K562 (cell line): Measurements from ENCODE around the gene KRTAP19-3. TPM values are rescaled to one million over a fixed set of nuclear protein-coding genes. Genes with fewer than 3 reads are reported as not detected.

Source experiments
- ATAC-seq: fragments of 200-7000 bp; cut with Tn5 transposase; 3 replicates; pipeline ENCODE4 v1.9.1; 2020; ENCODE audit warnings: moderate library complexity
- BruUV-seq: library from RNA; stranded (reverse); fragments of 400-500 nt; replicated peaks from 2 replicates; lab custom pipeline; 2021; lab: Mats Ljungman, UMichigan
- CTCF ChIA-PET: fragments of 300-600 bp; formaldehyde crosslinking; extraction: SDS; loops from one replicate; lab custom pipeline; 2021; ENCODE audit warnings: low intra/inter-chr PET ratio; lab: Yijun Ruan, JAX
- POLR2A ChIA-PET: fragments of 300-600, 350-650 bp; sonication (Branson Sonifier 250); formaldehyde crosslinking; extraction: SDS; loops from one replicate; lab custom pipeline; 2021; ENCODE audit warnings: antibody characterized with exemption, inconsistent platforms; lab: Yijun Ruan, JAX
- DNase-seq, 4 experiments: peaks; one replicate each; pipeline versions ENCODE4 v3.0.0 to v3.0.0-alpha.2; 2011 to 2018; ENCODE audit warnings: low spot score in 3 of 4, mixed read lengths in 3 of 4; ENCODE audit errors: extremely low read depth in 1 of 4
- FAIRE-seq: peaks from 2 replicates; lab custom pipeline; 2011; peaks lifted over from hg19 to GRCh38; lab: Jason Lieb, UNC
- H2AFZ ChIP-seq: 2 replicates; pipeline ENCODE4 v1.6.0; 2011; ENCODE audit warnings: low read depth, low read length, control low read depth, inconsistent platforms
- H3K27ac ChIP-seq: fragments of 200-600 bp; 3 replicates; pipeline ENCODE4 v1.8.0; 2011; ENCODE audit warnings: low read depth, mild to moderate bottlenecking, control low read depth, inconsistent platforms, low read length, moderate library complexity, mixed read lengths; ENCODE audit errors: extremely low read depth
- H3K27me3 ChIP-seq, 2 experiments: fragments of 300-600 bp in 1 of 2; 2 replicates in 1 of 2; 3 replicates in 1 of 2; pipeline versions ENCODE4 v1.6.0 to v1.8.0; 2011; ENCODE audit warnings: inconsistent platforms in 2 of 2, low read length in 2 of 2, mild to moderate bottlenecking in 1 of 2, mixed read lengths in 1 of 2, moderate library complexity in 1 of 2; ENCODE audit not compliant: control insufficient read depth in 2 of 2, insufficient read depth in 2 of 2
- H3K36me3 ChIP-seq: fragments of 300-600 bp; 3 replicates; pipeline ENCODE4 v1.8.0; 2011; ENCODE audit warnings: mild to moderate bottlenecking, low read length, inconsistent platforms; ENCODE audit not compliant: control insufficient read depth, insufficient read depth
- H3K4me1 ChIP-seq, 2 experiments: fragments of 200-600 bp in 1 of 2; replicated peaks in 1 of 2; 2 replicates in 1 of 2; 3 replicates in 1 of 2; pipeline versions ENCODE4 v1.5.1 to v1.8.0; 2011; ENCODE audit warnings: inconsistent platforms in 2 of 2, low read length in 2 of 2, mild to moderate bottlenecking in 1 of 2, mixed read lengths in 1 of 2, moderate library complexity in 1 of 2; ENCODE audit not compliant: control insufficient read depth in 2 of 2, insufficient read depth in 2 of 2
- H3K4me2 ChIP-seq: 2 replicates; pipeline ENCODE4 v1.6.1; 2011; ENCODE audit warnings: low read length, control low read depth, inconsistent platforms, mixed read lengths; ENCODE audit not compliant: insufficient read depth
- H3K4me3 ChIP-seq: fragments of 200-600 bp; sonication (generic), shearing (Covaris generic); 2 replicates; pipeline ENCODE4 v1.5.1; 2016; ENCODE audit warnings: control low read depth, inconsistent platforms
- H3K79me2 ChIP-seq: fragments of 200-600 bp; 3 replicates; pipeline ENCODE4 v1.8.0; 2011; ENCODE audit warnings: low read length, inconsistent platforms; ENCODE audit not compliant: control insufficient read depth, insufficient read depth
- H3K9ac ChIP-seq, 2 experiments: 2 replicates each; pipeline versions ENCODE4 v1.6.0 to v1.6.1; 2011; ENCODE audit warnings: low read depth in 2 of 2, low read length in 2 of 2, control low read depth in 1 of 2, inconsistent platforms in 1 of 2, mild to moderate bottlenecking in 1 of 2, mixed read lengths in 1 of 2; ENCODE audit not compliant: insufficient read depth in 1 of 2
- H3K9me1 ChIP-seq: one replicate; pipeline ENCODE4 v1.6.0; 2011; ENCODE audit warnings: inconsistent platforms, mild to moderate bottlenecking, low read length, moderate library complexity; ENCODE audit not compliant: control insufficient read depth, insufficient read depth
- H3K9me3 ChIP-seq: replicated peaks from 2 replicates; pipeline ENCODE4 v1.5.1; 2011; ENCODE audit warnings: low read depth, low read length, inconsistent platforms; ENCODE audit not compliant: control insufficient read depth, insufficient read depth
- H4K20me1 ChIP-seq: replicated peaks from 2 replicates; pipeline ENCODE4 v1.6.1; 2011; ENCODE audit warnings: low read length, inconsistent platforms, mixed read lengths; ENCODE audit not compliant: control insufficient read depth, insufficient read depth
- POLR2G ChIP-seq: fragments of 200-400 bp; formaldehyde crosslinking; IDR thresholded peaks from 2 replicates; pipeline ENCODE4 v1.6.1; 2017; ENCODE audit warnings: low read depth, mild to moderate bottlenecking, antibody characterized with exemption, low read length, moderate library complexity
- WGBS: fragments of 100-300 bp; shearing (Covaris generic); methylation state at CpG from one replicate; pipeline ENCODE4 v1.1.6; 2016; ENCODE audit warnings: low coverage, mixed read lengths; ENCODE audit not compliant: insufficient coverage; ENCODE audit errors: missing lambda C conversion rate; 5-methylcytosine and 5-hydroxymethylcytosine counted together
- in situ Hi-C: fragments of 300-500 bp; cut with MboI; formaldehyde crosslinking; loops from 4 replicates; pipeline ENCODE4 v1.15.0; 2018; ENCODE audit warnings: inconsistent platforms, mixed read lengths
- intact Hi-C: fragments of 100-400 bp; cut with micrococcal nuclease; formaldehyde crosslinking; loops from 2 replicates; pipeline ENCODE4 v1.14.2; 2022
- polyA plus RNA-seq, 8 experiments: library from polyadenylated mRNA; depleted of rRNA in 4 of 8; stranded (reverse) in 5 of 8; unstranded in 3 of 8; fragments of >200 nt; fragmentation: Nextera tagmentation in 2 of 8; fragmentation: Illumina TruSeq in 1 of 8; extraction: Ambion mirVana in 2 of 8; extraction: Trizol in 1 of 8; gene quantifications; 2 replicates each; pipeline versions ENCODE4 v1.2.1 to v1.2.3, GENCODE V29; 2011 to 2014; ENCODE audit warnings: inconsistent platforms in 1 of 8, missing spikeins in 1 of 8
- total RNA-seq, 7 experiments: library from RNA; depleted of rRNA in 6 of 7; stranded (reverse); fragments of >200 nt in 6 of 7; fragmentation: Illumina TruSeq in 2 of 7; extraction: Trizol in 2 of 7; gene quantifications; 2 replicates each; pipeline versions ENCODE4 v1.2.1 to v1.2.3, GENCODE V29; 2011 to 2021; ENCODE audit warnings: low replicate concordance in 1 of 7
- TF ChIP-seq, protein P1 (sequence below): fragments of 250-450 bp; sonication (Bioruptor Pico); IDR thresholded peaks from 2 replicates; pipeline ENCODE4 v1.4.0; 2020; ENCODE audit warnings: mild to moderate bottlenecking, moderate library complexity
- TF ChIP-seq, protein P2 (sequence below): fragments of 450-650 bp; IDR thresholded peaks from 2 replicates; pipeline ENCODE4 v1.6.1; 2016; ENCODE audit warnings: missing biosample characterization, missing genetic modification characterization

Gene KRTAP19-3
- total and polyA plus RNA-seq, 9 of the 15 experiments (the other 6 are each of a cell fraction or from before 2014, with no cell fraction given): not detected

GRCh38 chr21:30486180-30486579 lies 5.6 kb downstream of the KRTAP19-3 start:
- H3K9ac ChIP-seq: no peak overlapping the region
- in situ Hi-C loops: no loop called here
- ATAC-seq (no peak), DNase-seq (no peak), FAIRE-seq (no peak)
- POLR2A ChIA-PET: no interaction called here
- TF ChIP-seq, protein P1, sequence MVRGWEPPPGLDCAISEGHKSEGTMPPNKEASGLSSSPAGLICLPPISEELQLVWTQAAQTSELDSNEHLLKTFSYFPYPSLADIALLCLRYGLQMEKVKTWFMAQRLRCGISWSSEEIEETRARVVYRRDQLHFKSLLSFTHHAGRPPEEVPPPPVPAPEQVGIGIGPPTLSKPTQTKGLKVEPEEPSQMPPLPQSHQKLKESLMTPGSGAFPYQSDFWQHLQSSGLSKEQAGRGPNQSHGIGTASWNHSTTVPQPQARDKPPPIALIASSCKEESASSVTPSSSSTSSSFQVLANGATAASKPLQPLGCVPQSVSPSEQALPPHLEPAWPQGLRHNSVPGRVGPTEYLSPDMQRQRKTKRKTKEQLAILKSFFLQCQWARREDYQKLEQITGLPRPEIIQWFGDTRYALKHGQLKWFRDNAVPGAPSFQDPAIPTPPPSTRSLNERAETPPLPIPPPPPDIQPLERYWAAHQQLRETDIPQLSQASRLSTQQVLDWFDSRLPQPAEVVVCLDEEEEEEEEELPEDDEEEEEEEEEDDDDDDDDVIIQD (CRISPR knock-in tag): no peak
- no peak for TF ChIP-seq POLR2G
- H3K27me3 ChIP-seq: no peaks in the 10 kb centered on the region
- no peaks in the 10 kb centered on the region for H3K79me2 ChIP-seq
- H2AFZ ChIP-seq: no peak overlapping the region
- no peaks in the 10 kb centered on the region for H3K4me1 ChIP-seq
- H3K27ac ChIP-seq: no peak overlapping the region
- BruUV-seq: no TSS peak
- no peak overlapping the region for H3K4me3 ChIP-seq
- H3K9me3 ChIP-seq: no peaks in the 10 kb centered on the region; the same call in 1 of the 2 replicates
- CTCF ChIA-PET: no interaction called here
- H3K9me1 ChIP-seq: no peaks in the 10 kb centered on the region
- intact Hi-C loops: no loop called here
- H3K36me3 ChIP-seq: no peaks in the 10 kb centered on the region
- H4K20me1 ChIP-seq: no peaks in the 10 kb centered on the region
- H3K4me2 ChIP-seq: no peak overlapping the region
- WGBS: 0% methylated on average over 2 of the region's 2 CpGs

DNA sequence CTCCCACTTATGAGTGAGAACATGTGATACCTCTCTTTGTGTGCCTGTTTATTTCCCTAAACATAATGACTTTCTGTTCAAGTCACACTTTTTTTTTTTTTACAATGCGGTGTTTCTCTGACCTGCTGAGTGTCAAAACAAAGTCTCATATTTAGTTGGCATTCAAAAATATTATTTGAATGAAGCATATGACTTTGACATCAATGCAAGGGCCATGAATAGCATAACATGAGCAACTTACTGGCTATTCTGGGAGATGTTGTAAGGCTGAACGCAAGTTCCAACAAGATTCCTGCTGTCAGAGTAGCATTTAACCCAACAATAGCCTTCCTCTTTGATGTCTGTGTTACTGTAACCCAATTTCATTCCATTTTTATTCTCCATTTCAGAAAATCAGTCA lies 9.7 kb downstream of the KRTAP19-3 start:
- H3K9ac ChIP-seq: no peak overlapping the region
- no peak overlapping the region for H3K4me2 ChIP-seq
- CTCF ChIA-PET: no interaction called here
- H2AFZ ChIP-seq: no peak overlapping the region
- no peaks in the 10 kb centered on the region; the same call in 1 of the 2 replicates for H3K9me3 ChIP-seq
- no peaks in the 10 kb centered on the region for H3K36me3 ChIP-seq
- intact Hi-C loops: no loop called here
- no peaks in the 10 kb centered on the region for H3K79me2 ChIP-seq
- no peaks in the 10 kb centered on the region for H3K9me1 ChIP-seq
- H4K20me1 ChIP-seq: no peaks in the 10 kb centered on the region
- H3K4me1 ChIP-seq: no peaks in the 10 kb centered on the region
- in situ Hi-C loops: no loop called here
- H3K27me3 ChIP-seq: no peaks in the 10 kb centered on the region
- no peak overlapping the region for H3K4me3 ChIP-seq
- DNase-seq (no peak), FAIRE-seq (no peak), ATAC-seq (no peak)
- WGBS: 6% methylated on average over 2 of the region's 2 CpGs
- no TSS peak for BruUV-seq
- H3K27ac ChIP-seq: no peak overlapping the region
- TF ChIP-seq, protein P2, sequence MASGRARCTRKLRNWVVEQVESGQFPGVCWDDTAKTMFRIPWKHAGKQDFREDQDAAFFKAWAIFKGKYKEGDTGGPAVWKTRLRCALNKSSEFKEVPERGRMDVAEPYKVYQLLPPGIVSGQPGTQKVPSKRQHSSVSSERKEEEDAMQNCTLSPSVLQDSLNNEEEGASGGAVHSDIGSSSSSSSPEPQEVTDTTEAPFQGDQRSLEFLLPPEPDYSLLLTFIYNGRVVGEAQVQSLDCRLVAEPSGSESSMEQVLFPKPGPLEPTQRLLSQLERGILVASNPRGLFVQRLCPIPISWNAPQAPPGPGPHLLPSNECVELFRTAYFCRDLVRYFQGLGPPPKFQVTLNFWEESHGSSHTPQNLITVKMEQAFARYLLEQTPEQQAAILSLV (tag): no peak
- POLR2A ChIA-PET: no interaction called here
